Epidermal melanocyte (primary cell): ENCODE measurements around the gene NCOA5.

Experiments used
- DNase-seq: peaks from one replicate; pipeline ENCODE4 v3.0.0; 2011; ENCODE audit warnings: low spot score; ENCODE audit not compliant: insufficient read length

The NCOA5 gene

GRCh38 chr20:46063151-46063550 is 26.6 kb downstream of the NCOA5 start:
- DNase-seq = no peak

GRCh38 chr20:46062621-46063020 is 27.1 kb downstream of the NCOA5 start:
- DNase-seq = no peak

GRCh38 chr20:46062151-46062550 is 27.6 kb downstream of the NCOA5 start:
- no peak for DNase-seq

GRCh38 chr20:46060975-46061374 is 28.8 kb downstream of the NCOA5 start:
- DNase-seq = no peak

GRCh38 chr20:46060301-46060881 is 29.4 kb downstream of the NCOA5 start:
- DNase-seq = no peak

DNA sequence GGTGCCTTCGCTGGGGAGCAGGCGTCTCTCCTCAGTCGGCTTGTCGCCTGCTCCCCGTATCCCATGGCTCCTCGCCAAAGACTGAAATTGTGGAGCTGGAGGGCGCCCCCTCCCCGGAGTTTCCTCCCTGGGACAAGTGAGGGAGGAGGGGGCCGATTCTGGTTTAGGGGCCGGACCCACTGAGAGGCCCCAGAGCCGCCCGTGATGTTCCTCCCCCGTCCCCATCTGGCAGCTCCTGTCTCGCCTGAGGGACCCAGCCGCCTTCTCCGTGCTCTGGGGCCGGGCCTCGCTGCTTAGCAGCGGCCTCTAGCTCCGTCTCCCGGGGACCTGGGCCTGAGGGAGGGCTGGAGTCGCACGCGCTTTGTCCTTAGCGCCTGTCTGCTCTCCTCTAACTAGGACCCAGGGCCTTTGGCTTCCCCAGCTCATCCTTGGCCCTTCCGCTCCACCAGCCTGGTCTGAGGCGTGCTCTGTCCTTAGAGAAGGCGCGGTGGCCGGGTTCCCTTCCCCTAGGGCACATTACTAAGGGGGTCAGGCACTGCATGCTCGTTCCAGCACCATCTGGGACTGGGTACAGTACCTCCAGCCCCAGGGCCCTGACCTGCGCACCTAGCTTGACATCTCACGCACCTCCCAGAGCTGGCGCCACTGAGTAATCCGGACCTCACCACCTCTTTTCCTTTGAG is 31.0 kb downstream of the NCOA5 start:
- DNase-seq = no peak

- DNase-seq = no peak
Measured at GRCh38 chr20:46057856-46058598, 31.7 kb downstream of the NCOA5 start.

DNA sequence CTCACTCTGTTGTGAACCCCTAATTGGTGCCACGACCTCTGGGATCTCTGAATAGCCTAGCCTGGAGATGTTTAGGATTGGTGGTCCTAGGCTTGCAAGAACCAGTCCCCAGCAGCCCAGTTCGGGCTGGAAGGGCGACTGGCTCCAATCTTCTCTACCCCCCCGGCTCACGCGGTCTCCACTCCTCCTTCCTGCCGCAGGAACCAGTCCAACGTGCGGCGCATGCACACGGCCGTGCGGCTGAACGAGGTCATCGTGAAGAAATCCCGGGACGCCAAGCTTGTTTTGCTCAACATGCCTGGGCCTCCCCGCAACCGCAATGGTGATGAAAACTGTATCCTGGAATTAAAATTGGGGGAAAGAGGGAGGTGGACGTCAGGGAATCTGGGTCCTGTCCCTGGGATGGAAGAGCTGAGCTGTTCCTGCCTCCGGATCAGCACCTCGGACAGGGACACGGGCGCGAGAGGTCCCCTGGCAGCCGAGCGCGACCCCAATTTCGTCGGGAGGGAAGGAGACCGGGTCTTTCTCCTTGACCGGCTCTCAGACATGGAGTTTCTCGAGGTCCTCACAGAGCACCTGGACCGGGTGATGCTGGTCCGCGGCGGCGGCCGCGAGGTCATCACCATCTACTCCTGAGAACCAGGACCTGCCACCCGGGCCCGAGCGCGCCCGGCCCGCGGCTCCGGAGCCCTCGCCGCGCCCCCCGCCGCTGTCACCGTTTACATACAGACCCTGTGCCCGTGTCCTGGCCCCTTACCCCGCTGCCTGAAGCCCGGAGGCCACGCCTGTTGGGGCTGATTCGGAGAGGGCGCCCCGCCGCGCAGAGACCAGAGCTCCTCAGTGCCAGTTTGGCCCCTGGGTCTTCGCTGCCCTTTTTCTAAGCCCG is 32.5 kb downstream of the NCOA5 start:
- DNase-seq = no peak

GRCh38 chr20:46056027-46056833 is 33.5 kb downstream of the NCOA5 start:
- DNase-seq = no peak

DNA sequence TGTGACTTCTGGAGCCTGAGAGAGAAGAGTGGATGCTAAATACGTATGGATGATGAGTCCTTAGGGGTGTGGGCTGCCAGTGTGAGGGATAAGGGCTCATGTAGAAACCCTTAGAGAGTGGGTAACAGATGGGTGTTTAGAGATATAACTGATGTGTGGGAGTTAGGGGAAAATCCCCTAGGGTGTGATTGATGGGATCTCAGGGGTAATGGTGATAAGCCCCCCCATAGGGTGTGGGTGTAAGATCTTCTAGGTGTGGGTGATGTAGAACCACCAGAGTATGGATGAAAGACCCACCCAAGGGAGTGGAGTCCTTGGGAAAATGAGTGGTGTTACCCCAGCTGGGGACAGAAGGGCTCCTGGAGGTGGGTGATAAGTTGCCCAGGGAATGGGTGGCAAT is 34.5 kb downstream of the NCOA5 start:
- no peak for DNase-seq

DNA sequence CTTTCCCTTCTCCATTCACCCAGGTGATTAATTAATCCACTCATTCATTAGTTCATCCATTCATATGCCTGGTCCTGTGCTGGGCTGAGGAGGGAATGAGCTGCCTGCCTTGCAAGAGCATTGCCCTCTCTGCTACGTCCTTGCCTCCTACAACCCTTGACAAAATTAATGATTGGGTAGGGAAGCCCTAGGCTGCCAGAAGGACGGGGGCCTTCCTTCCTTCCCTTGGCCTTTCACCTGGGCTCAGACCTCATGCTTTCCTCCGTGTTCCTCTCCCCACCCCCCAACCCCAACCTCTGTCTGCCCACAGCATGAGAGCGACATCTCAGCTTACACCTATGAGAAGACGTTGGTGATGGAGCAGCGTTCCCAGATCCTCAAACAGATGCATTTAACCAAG is 35.2 kb downstream of the NCOA5 start:
- no peak for DNase-seq

GRCh38 chr20:46053416-46053815 is 36.3 kb downstream of the NCOA5 start:
- no peak for DNase-seq

GRCh38 chr20:46051556-46052308 is 38.0 kb downstream of the NCOA5 start:
- no peak for DNase-seq

- no peak for DNase-seq
Measured at GRCh38 chr20:46050885-46051284, 38.9 kb downstream of the NCOA5 start.

- no peak for DNase-seq
Measured at GRCh38 chr20:46050444-46050843, 39.3 kb downstream of the NCOA5 start.

- no peak for DNase-seq
Measured at GRCh38 chr20:46049815-46050214, 39.9 kb downstream of the NCOA5 start.

DNA sequence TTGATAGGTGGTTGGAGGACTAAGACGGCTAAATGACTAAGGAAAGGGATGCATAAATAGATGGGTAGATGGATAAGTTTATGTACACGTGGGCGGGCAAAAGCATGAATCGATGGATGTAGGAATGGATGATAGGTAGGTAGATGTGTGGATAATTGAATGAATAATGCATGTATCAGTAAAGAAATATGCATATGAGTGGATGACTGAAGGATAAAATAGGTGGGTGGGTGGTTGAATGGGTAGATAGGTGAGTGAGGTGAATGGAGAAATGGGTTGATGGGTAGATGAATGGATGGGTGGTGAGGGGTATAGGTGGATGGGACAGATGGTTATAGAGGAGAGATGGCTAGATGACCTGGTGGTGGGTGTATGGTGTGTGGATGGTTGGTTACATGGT is 40.6 kb downstream of the NCOA5 start:
- no peak for DNase-seq

GRCh38 chr20:46047821-46048220 is 41.9 kb downstream of the NCOA5 start:
- no peak for DNase-seq

DNA sequence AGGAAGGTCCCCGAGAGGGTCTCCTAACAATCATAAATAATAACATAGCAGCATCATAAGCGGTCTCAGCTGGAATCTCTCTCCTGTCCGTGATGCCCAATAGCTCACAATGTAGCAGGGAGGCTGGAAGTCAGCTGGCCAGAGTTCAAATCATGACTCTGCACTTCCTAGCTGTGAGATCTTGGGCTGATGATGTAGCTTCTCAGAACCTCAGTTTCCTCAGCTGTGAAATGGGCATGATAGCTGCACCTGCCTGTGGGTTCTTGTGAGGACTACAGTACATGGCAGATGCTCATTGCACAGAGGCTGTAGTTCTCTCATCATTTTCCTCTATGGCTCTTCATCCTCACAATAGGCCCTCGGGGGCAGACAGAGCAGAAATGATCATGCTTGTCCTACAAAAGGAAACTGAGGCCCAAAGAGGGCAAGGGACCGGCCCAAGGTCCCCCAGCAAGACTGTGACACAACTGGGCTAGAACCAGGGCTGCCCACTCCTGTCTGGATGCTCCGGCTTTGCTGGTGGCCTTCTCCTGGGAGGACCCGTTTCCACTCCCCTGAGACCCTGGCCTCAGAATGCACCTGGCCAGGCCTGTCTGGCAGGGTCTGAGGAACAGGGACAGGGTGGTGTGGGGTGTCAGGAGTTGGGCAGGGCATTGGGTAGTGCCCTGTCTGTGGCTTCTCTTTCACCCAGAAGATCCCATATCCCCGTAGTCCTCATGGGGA is 43.0 kb downstream of the NCOA5 start:
- DNase-seq = no peak

DNA sequence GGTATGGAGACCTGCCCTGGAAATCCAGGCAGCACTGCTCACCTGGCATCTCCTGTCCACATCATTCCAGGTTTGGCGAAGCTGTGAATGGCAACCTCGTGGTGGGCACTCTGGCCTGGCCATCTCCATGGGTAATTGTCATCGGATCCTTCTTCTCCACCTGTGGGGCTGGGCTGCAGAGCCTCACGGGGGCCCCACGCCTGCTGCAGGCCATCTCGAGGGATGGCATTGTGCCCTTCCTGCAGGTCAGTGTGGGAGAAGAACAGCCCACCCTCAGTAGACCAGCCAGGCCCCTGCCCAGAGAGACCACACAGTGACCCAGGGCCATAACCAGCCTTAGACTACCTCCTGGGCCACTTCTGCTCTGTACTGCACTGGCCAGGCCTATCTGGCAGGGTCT is 44.9 kb downstream of the NCOA5 start:
- DNase-seq = no peak
